IMR-90 (cell line): ENCODE data around the gene TMEM45A. TPM values are rescaled to one million over a fixed set of nuclear protein-coding genes. Genes with fewer than 3 reads are reported as not detected.

Experiments
- ATAC-seq: fragments of 200-7000 bp; cut with Tn5 transposase; 2 replicates; pipeline ENCODE4 v1.9.1; 2020; ENCODE audit warnings: low read depth, mild to moderate bottlenecking, moderate library complexity
- BruUV-seq: library from RNA; stranded (reverse); fragments of 400-500 nt; replicated peaks from 2 replicates; lab custom pipeline; 2021; lab: Mats Ljungman, UMichigan
- CTCF ChIA-PET: fragments of 300-600 bp; formaldehyde crosslinking; extraction: SDS; loops from one replicate; lab custom pipeline; 2021; ENCODE audit warnings: antibody characterized with exemption; lab: Yijun Ruan, JAX
- POLR2A ChIA-PET: fragments of 300-600 bp; sonication (Branson Sonifier 250); formaldehyde crosslinking; loops from one replicate; lab custom pipeline; 2022; ENCODE audit warnings: antibody characterized with exemption; ENCODE audit not compliant: unreplicated experiment; lab: Charles Lee
- DNase-seq: peaks from one replicate; pipeline ENCODE4 v3.0.0; 2013
- H2AFZ ChIP-seq: replicated peaks from 2 replicates; pipeline ENCODE3; 2013; ENCODE audit warnings: low read length, mild to moderate bottlenecking; ENCODE audit not compliant: poor library complexity
- H2AK5ac ChIP-seq: 2 replicates; pipeline ENCODE4 v1.6.1; 2013; ENCODE audit warnings: low read depth, low read length, inconsistent platforms
- H2AK9ac ChIP-seq: replicated peaks from 2 replicates; pipeline ENCODE3; 2013; ENCODE audit warnings: mild to moderate bottlenecking, low read depth, low read length, moderate library complexity; ENCODE audit not compliant: poor library complexity
- H2BK120ac ChIP-seq: 2 replicates; pipeline ENCODE4 v1.6.1; 2013; ENCODE audit warnings: low read depth, low read length, inconsistent platforms
- H2BK15ac ChIP-seq: 3 replicates; pipeline ENCODE4 v1.6.1; 2013; ENCODE audit warnings: low read depth, low read length, inconsistent platforms
- H2BK20ac ChIP-seq: 2 replicates; pipeline ENCODE4 v1.6.1; 2013; ENCODE audit warnings: low read depth, mild to moderate bottlenecking, inconsistent platforms, low read length, moderate library complexity
- H2BK5ac ChIP-seq: 2 replicates; pipeline ENCODE4 v1.6.1; 2013; ENCODE audit warnings: mild to moderate bottlenecking, low read depth, low read length, inconsistent platforms; ENCODE audit not compliant: poor library complexity, severe bottlenecking
- H3K14ac ChIP-seq: replicated peaks from 2 replicates; pipeline ENCODE4 v1.6.1; 2013; ENCODE audit warnings: low read depth, low read length, inconsistent platforms
- H3K18ac ChIP-seq: 2 replicates; pipeline ENCODE4 v1.6.1; 2013; ENCODE audit warnings: low read depth, low read length, control low read depth
- H3K23ac ChIP-seq: 2 replicates; pipeline ENCODE4 v1.6.1; 2013; ENCODE audit warnings: low read depth, low read length, inconsistent platforms
- H3K27ac ChIP-seq: 2 replicates; pipeline ENCODE4 v1.5.1; 2013; ENCODE audit warnings: mild to moderate bottlenecking, control low read depth, low read length; ENCODE audit not compliant: insufficient read depth
- H3K27me3 ChIP-seq: 2 replicates; pipeline ENCODE4 v1.6.1; 2013; ENCODE audit warnings: low read length; ENCODE audit not compliant: control insufficient read depth, insufficient read depth
- H3K36me3 ChIP-seq: 2 replicates; pipeline ENCODE4 v1.6.1; 2013; ENCODE audit warnings: low read length, mixed read lengths; ENCODE audit not compliant: control insufficient read depth, insufficient read depth
- H3K4ac ChIP-seq: 2 replicates; pipeline ENCODE4 v1.6.1; 2013; ENCODE audit warnings: low read depth, low read length, inconsistent platforms
- H3K4me1 ChIP-seq: 2 replicates; pipeline ENCODE4 v1.6.1; 2013; ENCODE audit warnings: low read length, mixed read lengths; ENCODE audit not compliant: control insufficient read depth, insufficient read depth
- H3K4me2 ChIP-seq: 2 replicates; pipeline ENCODE4 v1.6.1; 2013; ENCODE audit warnings: low read depth, mild to moderate bottlenecking, control low read depth, low read length, moderate library complexity
- H3K4me3 ChIP-seq: 2 replicates; pipeline ENCODE4 v1.5.1; 2013; ENCODE audit warnings: low read depth, mild to moderate bottlenecking, control low read depth, low read length, moderate library complexity; ENCODE audit not compliant: insufficient read depth
- H3K56ac ChIP-seq: 2 replicates; pipeline ENCODE4 v1.6.1; 2013; ENCODE audit warnings: low read length, inconsistent platforms; ENCODE audit not compliant: insufficient read depth; ENCODE audit errors: extremely low read depth
- H3K79me1 ChIP-seq, 2 experiments: 2 replicates each; pipeline ENCODE4 v1.6.1; 2013; ENCODE audit warnings: low read length in 2 of 2, inconsistent platforms in 1 of 2, low read depth in 1 of 2
- H3K9ac ChIP-seq: 2 replicates; pipeline ENCODE4 v1.6.1; 2013; ENCODE audit warnings: low read depth, low read length, control low read depth
- H3K9me1 ChIP-seq: 2 replicates; pipeline ENCODE4 v1.6.1; 2013; ENCODE audit warnings: low read length, inconsistent platforms; ENCODE audit not compliant: insufficient read depth
- H3K9me3 ChIP-seq: 2 replicates; pipeline ENCODE4 v1.6.1; 2013; ENCODE audit warnings: low read length; ENCODE audit not compliant: control insufficient read depth, insufficient read depth
- H4K20me1 ChIP-seq: 2 replicates; pipeline ENCODE4 v1.6.1; 2013; ENCODE audit warnings: low read length, inconsistent platforms; ENCODE audit not compliant: insufficient read depth
- H4K5ac ChIP-seq: 2 replicates; pipeline ENCODE4 v1.6.1; 2013; ENCODE audit warnings: mild to moderate bottlenecking, low read depth, low read length, control low read depth
- H4K8ac ChIP-seq, 2 experiments: 2 replicates each; pipeline ENCODE4 v1.6.1; 2013; ENCODE audit warnings: low read depth in 2 of 2, low read length in 2 of 2, control low read depth in 1 of 2, inconsistent platforms in 1 of 2
- H4K91ac ChIP-seq: 2 replicates; pipeline ENCODE4 v1.6.1; 2013; ENCODE audit warnings: low read depth, low read length, inconsistent platforms; ENCODE audit not compliant: insufficient read depth
- BHLHE40 ChIP-seq: fragments of 150-350 bp; IDR thresholded peaks from 2 replicates; pipeline ENCODE4 v1.6.1; 2016; ENCODE audit warnings: mild to moderate bottlenecking, low read depth, low read length
- CEBPB ChIP-seq: IDR thresholded peaks from 2 replicates; pipeline ENCODE4 v1.6.1; 2012; ENCODE audit warnings: low read depth, low read length, improper control_type of control experiment
- CHD1 ChIP-seq: IDR thresholded peaks from 2 replicates; pipeline ENCODE4 v1.6.1; 2012; ENCODE audit warnings: low read depth, low read length, improper control_type of control experiment
- FOS ChIP-seq: fragments of 150-350 bp; IDR thresholded peaks from 2 replicates; pipeline ENCODE4 v1.6.1; 2016; ENCODE audit warnings: low read depth, low read length
- MAFK ChIP-seq: IDR thresholded peaks from 2 replicates; pipeline ENCODE4 v1.6.1; 2012; ENCODE audit warnings: low read depth, low read length, improper control_type of control experiment
- POLR2A ChIP-seq: IDR thresholded peaks from 2 replicates; pipeline ENCODE4 v1.6.1; 2012; ENCODE audit warnings: mild to moderate bottlenecking, low read depth, low read length
- RAD21 ChIP-seq: IDR thresholded peaks from 2 replicates; pipeline ENCODE4 v1.6.1; 2012; ENCODE audit warnings: low read length, improper control_type of control experiment
- RCOR1 ChIP-seq: IDR thresholded peaks from 2 replicates; pipeline ENCODE4 v1.6.1; 2012; ENCODE audit warnings: mild to moderate bottlenecking, low read length, improper control_type of control experiment; ENCODE audit not compliant: insufficient replicate concordance
- RFX5 ChIP-seq: IDR thresholded peaks from 2 replicates; pipeline ENCODE4 v1.8.0; 2012; ENCODE audit warnings: low read depth, mild to moderate bottlenecking, low read length, moderate library complexity
- SMC3 ChIP-seq: fragments of 150-350 bp; IDR thresholded peaks from 2 replicates; pipeline ENCODE4 v1.6.1; 2016; ENCODE audit warnings: low read depth, mild to moderate bottlenecking, antibody characterized with exemption, low read length, moderate library complexity
- WGBS, 2 experiments: methylation state at CpG; one replicate each; pipeline versions ENCODE4 v1.1.5 to v1.1.7; 2013; ENCODE audit warnings: missing lambda C conversion rate in 2 of 2; ENCODE audit not compliant: insufficient read length in 1 of 2; ENCODE audit errors: extremely low coverage in 2 of 2; 5-methylcytosine and 5-hydroxymethylcytosine counted together
- dilution Hi-C: fragments of 300-500 bp; cut with HindIII; formaldehyde crosslinking; loops from one replicate; pipeline ENCODE4 v1.14.3; 2018; ENCODE audit warnings: low sequenced_read_pairs; ENCODE audit not compliant: unreplicated experiment
- in situ Hi-C: fragments of 300-500 bp; cut with MboI; formaldehyde crosslinking; loops from 3 replicates; pipeline ENCODE4 v1.14.3; 2019; ENCODE audit warnings: low sequenced_read_pairs, inconsistent platforms, mixed read lengths
- intact Hi-C: fragments of 100-400 bp; cut with micrococcal nuclease; formaldehyde crosslinking; loops from 2 replicates; pipeline ENCODE4 v1.10.0; 2022
- polyA plus RNA-seq, 3 experiments: library from polyadenylated mRNA; depleted of rRNA; stranded (reverse); fragments of >200 nt; gene quantifications; 2 replicates each; pipeline ENCODE4 v1.2.3, GENCODE V29; 2012; ENCODE audit warnings: low replicate concordance in 1 of 3
- total RNA-seq: library from RNA; depleted of rRNA; stranded (reverse); fragments of >200 nt; gene quantifications from 2 replicates; pipeline ENCODE4 v1.2.3, GENCODE V29; 2012
- TF ChIP-seq, protein P1 (sequence below): fragments of 150-350 bp; IDR thresholded peaks from 2 replicates; pipeline ENCODE4 v1.6.1; 2016; ENCODE audit warnings: low read depth, mild to moderate bottlenecking, low read length, moderate library complexity, borderline replicate concordance
- TF ChIP-seq, protein P2 (sequence below): fragments of 150-350 bp; IDR thresholded peaks from 2 replicates; pipeline ENCODE4 v1.6.1; 2017; ENCODE audit warnings: mild to moderate bottlenecking, antibody characterized with exemption, low read length, low read depth
- TF ChIP-seq, protein P3 (sequence below): conservative IDR thresholded peaks from 2 replicates; pipeline ENCODE4 v1.5.1; 2012; ENCODE audit warnings: mild to moderate bottlenecking, low read depth, low read length, improper control_type of control experiment

TMEM45A gene
- total and polyA plus RNA-seq, 2 of the 4 experiments (the other 2 are of a cell fraction): 13.6 to 21.7 TPM

DNA sequence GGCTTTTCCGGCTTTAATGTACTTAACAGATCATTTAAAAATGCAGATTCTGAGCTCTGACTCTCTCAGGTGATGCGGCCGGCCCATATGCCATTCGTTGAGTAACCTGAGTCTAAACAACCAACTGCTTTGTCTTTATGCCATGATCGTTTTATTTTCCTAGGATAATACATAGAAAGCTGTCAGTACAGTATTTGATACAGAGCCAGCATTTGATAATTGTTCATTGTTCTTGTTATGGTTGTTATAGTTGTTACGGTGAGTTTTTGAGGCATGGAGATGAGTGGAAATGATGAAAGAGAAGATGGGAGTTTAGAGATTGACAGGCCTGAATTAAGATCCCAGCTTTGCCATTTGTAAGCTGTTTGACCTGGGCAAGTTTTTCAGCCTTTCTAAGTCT lies 40.0 kb downstream of the TMEM45A start:
- no peak overlapping the region for H4K91ac ChIP-seq
- intact Hi-C loops (no loop called here), in situ Hi-C loops (no loop called here), dilution Hi-C loops (no loop called here)
- no peaks in the 10 kb centered on the region; the same call in 1 of the 2 replicates for H3K36me3 ChIP-seq
- BruUV-seq: no TSS peak
- H4K5ac ChIP-seq: no peak overlapping the region
- no peaks in the 10 kb centered on the region for H3K9me3 ChIP-seq
- no peaks in the 10 kb centered on the region for H3K9me1 ChIP-seq
- no peaks in the 10 kb centered on the region for H3K27me3 ChIP-seq
- no peak overlapping the region for H4K8ac ChIP-seq
- TF ChIP-seq POLR2A: no peak
- TF ChIP-seq CEBPB: no peak
- TF ChIP-seq, protein P1, sequence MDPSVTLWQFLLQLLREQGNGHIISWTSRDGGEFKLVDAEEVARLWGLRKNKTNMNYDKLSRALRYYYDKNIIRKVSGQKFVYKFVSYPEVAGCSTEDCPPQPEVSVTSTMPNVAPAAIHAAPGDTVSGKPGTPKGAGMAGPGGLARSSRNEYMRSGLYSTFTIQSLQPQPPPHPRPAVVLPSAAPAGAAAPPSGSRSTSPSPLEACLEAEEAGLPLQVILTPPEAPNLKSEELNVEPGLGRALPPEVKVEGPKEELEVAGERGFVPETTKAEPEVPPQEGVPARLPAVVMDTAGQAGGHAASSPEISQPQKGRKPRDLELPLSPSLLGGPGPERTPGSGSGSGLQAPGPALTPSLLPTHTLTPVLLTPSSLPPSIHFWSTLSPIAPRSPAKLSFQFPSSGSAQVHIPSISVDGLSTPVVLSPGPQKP: no peak
- no peak for TF ChIP-seq CHD1
- TF ChIP-seq RCOR1: no peak
- TF ChIP-seq RFX5: no peak
- TF ChIP-seq BHLHE40: no peak
- TF ChIP-seq, protein P2, sequence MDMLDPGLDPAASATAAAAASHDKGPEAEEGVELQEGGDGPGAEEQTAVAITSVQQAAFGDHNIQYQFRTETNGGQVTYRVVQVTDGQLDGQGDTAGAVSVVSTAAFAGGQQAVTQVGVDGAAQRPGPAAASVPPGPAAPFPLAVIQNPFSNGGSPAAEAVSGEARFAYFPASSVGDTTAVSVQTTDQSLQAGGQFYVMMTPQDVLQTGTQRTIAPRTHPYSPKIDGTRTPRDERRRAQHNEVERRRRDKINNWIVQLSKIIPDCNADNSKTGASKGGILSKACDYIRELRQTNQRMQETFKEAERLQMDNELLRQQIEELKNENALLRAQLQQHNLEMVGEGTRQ: no peak
- no peak for TF ChIP-seq SMC3
- TF ChIP-seq, protein P3, sequence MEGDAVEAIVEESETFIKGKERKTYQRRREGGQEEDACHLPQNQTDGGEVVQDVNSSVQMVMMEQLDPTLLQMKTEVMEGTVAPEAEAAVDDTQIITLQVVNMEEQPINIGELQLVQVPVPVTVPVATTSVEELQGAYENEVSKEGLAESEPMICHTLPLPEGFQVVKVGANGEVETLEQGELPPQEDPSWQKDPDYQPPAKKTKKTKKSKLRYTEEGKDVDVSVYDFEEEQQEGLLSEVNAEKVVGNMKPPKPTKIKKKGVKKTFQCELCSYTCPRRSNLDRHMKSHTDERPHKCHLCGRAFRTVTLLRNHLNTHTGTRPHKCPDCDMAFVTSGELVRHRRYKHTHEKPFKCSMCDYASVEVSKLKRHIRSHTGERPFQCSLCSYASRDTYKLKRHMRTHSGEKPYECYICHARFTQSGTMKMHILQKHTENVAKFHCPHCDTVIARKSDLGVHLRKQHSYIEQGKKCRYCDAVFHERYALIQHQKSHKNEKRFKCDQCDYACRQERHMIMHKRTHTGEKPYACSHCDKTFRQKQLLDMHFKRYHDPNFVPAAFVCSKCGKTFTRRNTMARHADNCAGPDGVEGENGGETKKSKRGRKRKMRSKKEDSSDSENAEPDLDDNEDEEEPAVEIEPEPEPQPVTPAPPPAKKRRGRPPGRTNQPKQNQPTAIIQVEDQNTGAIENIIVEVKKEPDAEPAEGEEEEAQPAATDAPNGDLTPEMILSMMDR: no peak
- no peak for TF ChIP-seq RAD21
- no peak for TF ChIP-seq MAFK
- TF ChIP-seq FOS: no peak
- H2AK9ac ChIP-seq: no peak overlapping the region
- 91% methylated on average over 5 of the region's 6 CpGs; no CpG with 5 or more reads in 1 of the 2 experiments for WGBS, 2 experiments
- H3K9ac ChIP-seq: no peak overlapping the region
- H3K14ac ChIP-seq: no peak overlapping the region
- ChIA-PET CTCF (interaction anchor here (1.2 kb wide), 1 partner anchor 9 kb away, joined by 3 read pairs; no protein-coding TSS in a partner anchor), POLR2A (interaction anchor here (0.5 kb wide), 1 partner anchor 30 kb away, joined by 4 read pairs; no protein-coding TSS in a partner anchor)
- no peak overlapping the region for H3K4ac ChIP-seq
- H3K4me3 ChIP-seq: no peak overlapping the region
- H2BK5ac ChIP-seq: no peak overlapping the region
- ATAC-seq (no peak), DNase-seq (no peak)
- no peaks in the 10 kb centered on the region for H3K79me1 ChIP-seq
- no peak overlapping the region for H2BK15ac ChIP-seq
- H2BK20ac ChIP-seq: no peak overlapping the region
- no peak overlapping the region for H3K56ac ChIP-seq
- no peak overlapping the region for H3K18ac ChIP-seq
- no peak overlapping the region for H3K27ac ChIP-seq
- H2AK5ac ChIP-seq: no peak overlapping the region
- H2BK120ac ChIP-seq: no peak overlapping the region
- no peaks in the 10 kb centered on the region for H4K20me1 ChIP-seq
- H2AFZ ChIP-seq: no peak overlapping the region
- peaks cover 4% of the 10 kb centered on the region; the same call in 1 of the 2 replicates for H3K4me1 ChIP-seq
- H3K23ac ChIP-seq: no peak overlapping the region
- H3K4me2 ChIP-seq: no peak overlapping the region
